Fibroblast of lung (primary cell): ENCODE results near the gene CTSG. TPM values are rescaled to one million over a fixed set of nuclear protein-coding genes. Genes with fewer than 3 reads are reported as not detected.

Experiments used
- DNase-seq, 2 donors: peaks; one replicate each; pipeline versions ENCODE4 v3.0.0 to v3.0.0-alpha.2; 2010; ENCODE audit warnings: low read depth in 2 of 2
- H2AFZ ChIP-seq: 2 replicates; pipeline ENCODE4 v1.5.1; 2012; ENCODE audit warnings: low read length, control low read depth, inconsistent platforms
- H3K27ac ChIP-seq: 2 replicates; pipeline ENCODE4 v1.5.1; 2011; ENCODE audit warnings: low read length, control low read depth; ENCODE audit not compliant: insufficient read depth
- H3K27me3 ChIP-seq: 2 replicates; pipeline ENCODE4 v1.5.1; 2011; ENCODE audit warnings: mild to moderate bottlenecking, low read length; ENCODE audit not compliant: control insufficient read depth, insufficient read depth
- H3K36me3 ChIP-seq: 2 replicates; pipeline ENCODE4 v1.5.1; 2011; ENCODE audit warnings: low read length; ENCODE audit not compliant: control insufficient read depth, insufficient read depth
- H3K4me1 ChIP-seq: 2 replicates; pipeline ENCODE4 v1.5.1; 2011; ENCODE audit warnings: low read length; ENCODE audit not compliant: control insufficient read depth, insufficient read depth; ENCODE audit errors: extremely low read depth
- H3K4me2 ChIP-seq: 2 replicates; pipeline ENCODE4 v1.5.1; 2011; ENCODE audit warnings: low read length, control low read depth; ENCODE audit not compliant: insufficient read depth; ENCODE audit errors: extremely low read depth
- H3K4me3 ChIP-seq, 4 experiments: fragments of 200-600 bp in 1 of 4; sonication (generic) in 1 of 4; replicated peaks in 1 of 4; 2 replicates each; pipeline ENCODE4 v1.5.1; 2011 to 2016; ENCODE audit warnings: low read length in 4 of 4, low read depth in 3 of 4, mild to moderate bottlenecking in 3 of 4, control low read depth in 2 of 4, inconsistent platforms in 1 of 4, mixed read lengths in 1 of 4; ENCODE audit not compliant: insufficient read depth in 1 of 4; ENCODE audit errors: control extremely low read depth in 1 of 4
- H3K79me2 ChIP-seq: 2 replicates; pipeline ENCODE4 v1.5.1; 2012; ENCODE audit warnings: mild to moderate bottlenecking, low read length, inconsistent platforms; ENCODE audit not compliant: control insufficient read depth, insufficient read depth
- H3K9ac ChIP-seq: 2 replicates; pipeline ENCODE4 v1.5.1; 2011; ENCODE audit warnings: mild to moderate bottlenecking, low read length, control low read depth; ENCODE audit not compliant: insufficient read depth
- H3K9me3 ChIP-seq: 2 replicates; pipeline ENCODE4 v1.5.1; 2012; ENCODE audit warnings: low read depth, low read length; ENCODE audit not compliant: control insufficient read depth, insufficient read depth
- H4K20me1 ChIP-seq: 2 replicates; pipeline ENCODE4 v1.5.1; 2011; ENCODE audit warnings: low read length; ENCODE audit not compliant: control insufficient read depth, insufficient read depth; ENCODE audit errors: extremely low read depth
- CTCF ChIP-seq, 2 donors: IDR thresholded peaks in 1 of 2; conservative IDR thresholded peaks in 1 of 2; 1 replicate in 1 of 2; 2 replicates in 1 of 2; pipeline ENCODE4 v1.5.1; 2011 to 2012; ENCODE audit warnings: low read length in 2 of 2, control low read depth in 1 of 2, inconsistent platforms in 1 of 2, low read depth in 1 of 2, mild to moderate bottlenecking in 1 of 2
- EZH2 ChIP-seq: IDR thresholded peaks from 2 replicates; pipeline ENCODE4 v1.5.1; 2012; ENCODE audit warnings: low read length, control low read depth, mild to moderate bottlenecking; ENCODE audit errors: missing control alignments
- polyA plus RNA-seq, 2 donors: library from polyadenylated mRNA; depleted of rRNA in 1 of 2; stranded (reverse) in 1 of 2; unstranded in 1 of 2; fragments of >200 nt; gene quantifications; 2 replicates each; pipeline ENCODE4 v1.2.1, GENCODE V29; 2011 to 2012; ENCODE audit warnings: missing spikeins in 1 of 2
- total RNA-seq: library from RNA; depleted of rRNA; stranded (reverse); fragments of >200 nt; gene quantifications from 2 replicates; pipeline ENCODE4 v1.2.1, GENCODE V29; 2014

Gene CTSG
- total and polyA plus RNA-seq, 2 donors (not counting 1 experiment from before 2014, with no cell fraction given): not detected

GRCh38 chr14:24566318-24566717 is 9.7 kb downstream of the CTSG start:
- H3K4me2 ChIP-seq: no peak overlapping the region
- H3K27ac ChIP-seq: no peak overlapping the region
- TF ChIP-seq CTCF (conservative IDR thresholded peaks at IDR 0.05 in 1 of 2, IDR thresholded peaks at IDR 0.05 in 1 of 2; ENCODE audit: low read depth in 1 of 2, low read length in 2 of 2) (no peak), EZH2 (no peak)
- H2AFZ ChIP-seq: no peak overlapping the region
- H3K9ac ChIP-seq: no peak overlapping the region
- no peaks in the 10 kb centered on the region for H4K20me1 ChIP-seq
- DNase-seq: no peak
- H3K27me3 ChIP-seq: no peaks in the 10 kb centered on the region
- no peaks in the 10 kb centered on the region for H3K9me3 ChIP-seq
- no peak overlapping the region for H3K4me3 ChIP-seq
- H3K79me2 ChIP-seq: no peaks in the 10 kb centered on the region
- H3K4me1 ChIP-seq: no peaks in the 10 kb centered on the region
- no peaks in the 10 kb centered on the region for H3K36me3 ChIP-seq

GRCh38 chr14:24565766-24566165 is 10.3 kb downstream of the CTSG start:
- Histone ChIP-seq H3K9ac (no peak overlapping the region), H3K4me3 (no peak overlapping the region), H3K27ac (no peak overlapping the region), H3K4me1 (no peaks in the 10 kb centered on the region), H2AFZ (no peak overlapping the region), H3K36me3 (no peaks in the 10 kb centered on the region), H3K9me3 (no peaks in the 10 kb centered on the region), H3K27me3 (no peaks in the 10 kb centered on the region), H3K4me2 (no peak overlapping the region), H4K20me1 (no peaks in the 10 kb centered on the region), H3K79me2 (no peaks in the 10 kb centered on the region)
- DNase-seq: no peak
- TF ChIP-seq CTCF (conservative IDR thresholded peaks at IDR 0.05 in 1 of 2, IDR thresholded peaks at IDR 0.05 in 1 of 2; ENCODE audit: low read depth in 1 of 2, low read length in 2 of 2): no peak
- TF ChIP-seq EZH2: no peak

GRCh38 chr14:24563505-24563904 is 12.5 kb downstream of the CTSG start:
- Histone ChIP-seq H2AFZ (no peak overlapping the region), H3K9me3 (no peaks in the 10 kb centered on the region), H3K79me2 (no peaks in the 10 kb centered on the region), H3K4me2 (no peak overlapping the region), H3K9ac (no peak overlapping the region), H3K4me3 (no peak overlapping the region), H3K27ac (no peak overlapping the region), H3K4me1 (no peaks in the 10 kb centered on the region), H3K36me3 (no peaks in the 10 kb centered on the region), H3K27me3 (no peaks in the 10 kb centered on the region), H4K20me1 (no peaks in the 10 kb centered on the region)
- DNase-seq: no peak
- TF ChIP-seq EZH2: no peak
- no peak for TF ChIP-seq CTCF (conservative IDR thresholded peaks at IDR 0.05 in 1 of 2, IDR thresholded peaks at IDR 0.05 in 1 of 2; ENCODE audit: low read depth in 1 of 2, low read length in 2 of 2)
